Activated T-cell treated with anti-CD3 and anti-CD28 coated beads, Interleukin-2, amount 50 U/mL, for 4 hours (primary cell): ENCODE data around the gene ULK3. TPM values are rescaled to one million over a fixed set of nuclear protein-coding genes. Genes with fewer than 3 reads are reported as not detected.

ENCODE experiments used
- ATAC-seq, 2 donors: fragments of 200-7000 bp; cut with Tn5 transposase; one replicate each; pipeline ENCODE4 v1.10.0; 2021
- DNase-seq: peaks from one replicate; pipeline ENCODE4 v3.0.0-alpha.2; 2020
- H3K27me3 Mint-ChIP-seq: one replicate; pipeline ENCODE4 v1.8.0; 2021; ENCODE audit warnings: low read depth, mixed read lengths
- H3K36me3 Mint-ChIP-seq: one replicate; pipeline ENCODE4 v1.8.0; 2022; ENCODE audit warnings: mixed read lengths; ENCODE audit not compliant: insufficient read depth
- H3K4me1 Mint-ChIP-seq: one replicate; pipeline ENCODE4 v1.8.0; 2021; ENCODE audit warnings: low read depth, mixed read lengths
- H3K4me3 Mint-ChIP-seq: one replicate; pipeline ENCODE4 v1.8.0; 2021; ENCODE audit warnings: mild to moderate bottlenecking, moderate library complexity, mixed read lengths
- H3K9me3 Mint-ChIP-seq: one replicate; pipeline ENCODE4 v1.8.0; 2021; ENCODE audit warnings: mixed read lengths
- total RNA-seq, 3 donors: library from RNA; stranded (reverse); gene quantifications; one replicate each; pipeline ENCODE4 v1.2.1, GENCODE V29; 2021

ULK3 gene
- total RNA-seq, 3 donors from 2014 or later, result 52.8 to 64.7 (median 64.0) TPM

- Mint-ChIP-seq H3K27me3 (no peaks in the 10 kb centered on the region), H3K36me3 (peaks cover 2% of the 10 kb centered on the region), H3K9me3 (no peaks in the 10 kb centered on the region), H3K4me3 (peak within 1 kb of the TSS; percentile 99), H3K4me1 (peaks cover 50% of the 10 kb centered on the region)
- peak; percentile 92 to 95 for ATAC-seq
- peak; percentile 84 for DNase-seq
Measured at GRCh38 chr15:74873036-74873755, 30.2 kb upstream of the ULK3 start, which contains the start of gene SCAMP2. Gene SCAMP2, minus strand, starts transcription at chr15:74873365. Its CDS starts 110 bp downstream, at chr15:74873255.

DNA sequence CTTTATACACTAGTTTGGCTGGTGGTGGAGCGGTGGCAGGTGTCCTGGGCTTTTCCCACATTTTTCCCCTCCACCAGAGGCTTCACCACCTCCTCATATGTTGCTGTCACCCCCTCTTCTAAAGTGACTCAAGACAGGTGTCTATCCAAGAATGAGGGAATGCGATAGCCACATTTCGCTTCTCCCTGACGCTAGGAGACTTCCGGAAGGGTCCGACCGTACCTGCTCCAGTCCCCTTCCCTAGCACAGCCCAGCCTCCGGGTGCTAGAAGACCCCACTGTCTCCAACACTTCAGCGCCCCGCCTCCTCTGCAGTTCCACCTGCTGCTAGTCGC is 29.7 kb upstream of the ULK3 start:
- no peak for ATAC-seq
- H3K4me1 Mint-ChIP-seq, result peaks cover 55% of the 10 kb centered on the region
- H3K4me3 Mint-ChIP-seq, result peak overlapping the region; percentile 99
- H3K36me3 Mint-ChIP-seq, result peaks cover 7% of the 10 kb centered on the region
- H3K9me3 Mint-ChIP-seq, result no peaks in the 10 kb centered on the region
- H3K27me3 Mint-ChIP-seq, result no peaks in the 10 kb centered on the region
- DNase-seq, result no peak

- peaks cover 75% of the 10 kb centered on the region for H3K4me1 Mint-ChIP-seq
- no peaks in the 10 kb centered on the region for H3K9me3 Mint-ChIP-seq
- peak overlapping the region; percentile 99 for H3K4me3 Mint-ChIP-seq
- H3K27me3 Mint-ChIP-seq, result no peaks in the 10 kb centered on the region
- no peak for DNase-seq
- peaks cover 18% of the 10 kb centered on the region for H3K36me3 Mint-ChIP-seq
- no peak for ATAC-seq
Measured at GRCh38 chr15:74870436-74871215, 27.7 kb upstream of the ULK3 start.

GRCh38 chr15:74869726-74870407 is 26.9 kb upstream of the ULK3 start:
- Mint-ChIP-seq H3K4me3 (peak overlapping the region; percentile 99), H3K36me3 (peaks cover 19% of the 10 kb centered on the region), H3K27me3 (no peaks in the 10 kb centered on the region), H3K4me1 (peaks cover 81% of the 10 kb centered on the region), H3K9me3 (no peaks in the 10 kb centered on the region)
- ATAC-seq (peak; percentile 24 to 33), DNase-seq (no peak)

DNA sequence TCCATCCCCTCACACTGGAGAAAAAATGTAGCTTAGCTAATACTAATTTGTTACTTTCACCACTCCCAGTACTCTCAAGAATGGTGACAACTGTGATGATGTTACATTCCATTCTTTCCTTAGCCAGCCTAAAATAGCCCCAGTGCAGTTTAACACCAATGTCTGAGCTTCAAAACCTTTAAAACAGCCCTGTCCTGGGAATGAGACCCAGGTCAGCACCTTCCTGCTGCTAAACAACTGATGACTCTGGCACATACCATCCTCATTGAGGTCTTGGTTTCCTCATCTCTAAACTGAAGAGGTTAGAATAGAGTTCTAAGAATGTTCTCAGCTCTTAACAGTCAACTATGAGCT is 26.4 kb upstream of the ULK3 start:
- Mint-ChIP-seq H3K9me3 (no peaks in the 10 kb centered on the region), H3K36me3 (peaks cover 19% of the 10 kb centered on the region), H3K4me1 (peaks cover 85% of the 10 kb centered on the region), H3K27me3 (no peaks in the 10 kb centered on the region), H3K4me3 (peak overlapping the region; percentile 99)
- DNase-seq, result no peak
- ATAC-seq, result no peak

GRCh38 chr15:74868059-74868458 is 25.1 kb upstream of the ULK3 start:
- ATAC-seq (no peak), DNase-seq (no peak)
- H3K4me1 Mint-ChIP-seq, result peaks cover 87% of the 10 kb centered on the region
- H3K4me3 Mint-ChIP-seq, result peak overlapping the region; percentile 70
- H3K27me3 Mint-ChIP-seq, result no peaks in the 10 kb centered on the region
- H3K9me3 Mint-ChIP-seq, result no peaks in the 10 kb centered on the region
- H3K36me3 Mint-ChIP-seq, result peaks cover 19% of the 10 kb centered on the region

- Mint-ChIP-seq H3K4me1 (peaks cover 85% of the 10 kb centered on the region), H3K4me3 (peak overlapping the region; percentile 70), H3K36me3 (peaks cover 19% of the 10 kb centered on the region), H3K9me3 (no peaks in the 10 kb centered on the region), H3K27me3 (no peaks in the 10 kb centered on the region)
- DNase-seq (no peak), ATAC-seq (no peak)
Measured at GRCh38 chr15:74867466-74868038, 24.6 kb upstream of the ULK3 start.

DNA sequence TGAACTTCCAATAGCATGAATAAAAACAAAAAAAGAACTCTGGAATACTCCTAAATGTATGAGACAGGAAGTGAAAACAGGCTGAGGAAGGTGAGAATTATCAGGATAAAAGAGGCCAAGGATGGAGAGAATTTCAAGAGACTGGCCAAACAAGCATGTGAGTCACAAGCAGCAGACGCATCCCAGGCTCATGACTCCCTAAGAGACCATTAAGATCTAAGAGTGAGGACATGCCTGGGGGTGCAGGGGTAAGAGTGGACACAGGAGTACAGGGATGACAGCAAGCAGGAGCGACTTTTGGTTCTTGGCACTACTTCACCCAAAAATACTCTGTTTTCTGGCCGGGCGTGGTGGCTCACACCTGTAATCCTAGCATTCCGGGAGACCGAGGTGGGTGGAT is 23.1 kb upstream of the ULK3 start:
- H3K36me3 Mint-ChIP-seq, result peaks cover 19% of the 10 kb centered on the region
- no peak for DNase-seq
- no peaks in the 10 kb centered on the region for H3K9me3 Mint-ChIP-seq

GRCh38 chr15:74865316-74865715 is 22.4 kb upstream of the ULK3 start:
- Mint-ChIP-seq H3K9me3 (no peaks in the 10 kb centered on the region), H3K4me3 (no peak overlapping the region), H3K36me3 (peaks cover 19% of the 10 kb centered on the region), H3K4me1 (peaks cover 71% of the 10 kb centered on the region), H3K27me3 (no peaks in the 10 kb centered on the region)
- no peak for ATAC-seq
- no peak for DNase-seq

More for the DNA sequence above, 23.1 kb upstream of the ULK3 start:
- no peaks in the 10 kb centered on the region for H3K27me3 Mint-ChIP-seq
- peak overlapping the region; percentile 40 for H3K4me3 Mint-ChIP-seq
- no peak for ATAC-seq
- peaks cover 78% of the 10 kb centered on the region for H3K4me1 Mint-ChIP-seq

DNA sequence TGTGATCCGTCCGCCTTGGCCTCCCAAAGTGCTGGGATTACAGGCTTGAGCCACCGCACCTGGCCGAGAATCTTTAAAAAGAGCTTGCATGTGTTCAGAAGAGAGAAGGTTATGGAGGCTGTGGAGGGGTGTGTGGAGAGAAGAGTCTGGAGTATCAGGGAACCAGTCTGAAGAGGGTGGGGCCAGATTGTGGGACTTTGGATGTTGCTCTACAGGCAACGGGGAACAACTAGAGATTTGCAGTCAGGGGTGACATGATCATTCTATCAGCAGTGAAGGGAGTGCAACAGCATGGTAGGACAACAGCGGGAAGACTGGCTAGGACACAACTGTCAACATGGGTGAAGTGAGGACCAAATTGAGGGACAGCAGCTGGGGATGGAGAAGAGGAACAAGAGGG is 21.3 kb upstream of the ULK3 start:
- no peak for ATAC-seq
- Mint-ChIP-seq H3K4me1 (peaks cover 65% of the 10 kb centered on the region), H3K4me3 (no peak overlapping the region), H3K27me3 (no peaks in the 10 kb centered on the region), H3K9me3 (no peaks in the 10 kb centered on the region), H3K36me3 (peaks cover 17% of the 10 kb centered on the region)
- no peak for DNase-seq

DNA sequence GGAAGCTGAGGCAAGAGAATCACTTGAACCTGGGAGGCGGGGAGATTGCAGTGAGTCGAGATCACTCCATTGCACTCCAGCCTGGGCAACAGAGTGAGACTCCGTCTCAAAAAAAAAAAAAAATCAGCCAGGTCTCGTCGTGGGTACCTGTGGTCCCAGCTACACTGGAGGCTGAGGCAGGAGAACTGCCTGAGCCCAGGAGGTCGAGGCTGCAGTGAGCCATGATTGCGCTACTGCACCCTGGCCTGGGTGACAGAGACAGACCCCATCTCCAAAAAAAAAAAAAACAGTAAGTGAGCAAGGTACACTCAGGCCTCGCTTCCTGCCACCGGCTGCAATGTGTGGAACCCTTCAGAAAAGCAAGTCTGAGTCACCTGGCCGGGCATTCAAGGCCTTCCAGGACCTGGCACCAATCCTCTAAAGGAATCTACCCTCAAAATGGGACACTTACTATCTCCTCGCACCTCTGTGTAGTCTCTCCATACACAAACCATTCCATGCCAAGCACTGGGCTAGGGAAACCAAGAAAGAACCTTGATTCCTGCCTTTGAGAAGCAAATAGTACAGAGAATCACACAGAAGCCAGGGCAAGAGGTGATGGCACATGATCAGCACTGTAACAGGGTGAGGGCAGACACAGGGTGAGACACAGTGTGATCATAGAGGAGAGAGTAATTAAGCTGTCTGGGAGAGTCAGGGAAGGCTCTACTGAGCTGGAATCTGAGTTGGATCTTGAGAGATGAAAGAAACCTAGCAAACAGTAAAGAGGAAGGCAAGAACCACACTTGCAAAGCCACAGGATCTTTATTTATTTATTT is 20.5 kb upstream of the ULK3 start:
- H3K4me1 Mint-ChIP-seq, result peaks cover 64% of the 10 kb centered on the region
- H3K4me3 Mint-ChIP-seq, result no peak overlapping the region
- no peaks in the 10 kb centered on the region for H3K9me3 Mint-ChIP-seq
- no peaks in the 10 kb centered on the region for H3K27me3 Mint-ChIP-seq
- ATAC-seq (peak; percentile 47 to 74), DNase-seq (no peak)
- H3K36me3 Mint-ChIP-seq, result peaks cover 17% of the 10 kb centered on the region

- Mint-ChIP-seq H3K9me3 (no peaks in the 10 kb centered on the region), H3K27me3 (no peaks in the 10 kb centered on the region), H3K4me1 (peaks cover 42% of the 10 kb centered on the region), H3K36me3 (peaks cover 4% of the 10 kb centered on the region), H3K4me3 (no peak overlapping the region)
- DNase-seq (no peak), ATAC-seq (no peak)
Measured at GRCh38 chr15:74858369-74858740, 15.4 kb upstream of the ULK3 start.

DNA sequence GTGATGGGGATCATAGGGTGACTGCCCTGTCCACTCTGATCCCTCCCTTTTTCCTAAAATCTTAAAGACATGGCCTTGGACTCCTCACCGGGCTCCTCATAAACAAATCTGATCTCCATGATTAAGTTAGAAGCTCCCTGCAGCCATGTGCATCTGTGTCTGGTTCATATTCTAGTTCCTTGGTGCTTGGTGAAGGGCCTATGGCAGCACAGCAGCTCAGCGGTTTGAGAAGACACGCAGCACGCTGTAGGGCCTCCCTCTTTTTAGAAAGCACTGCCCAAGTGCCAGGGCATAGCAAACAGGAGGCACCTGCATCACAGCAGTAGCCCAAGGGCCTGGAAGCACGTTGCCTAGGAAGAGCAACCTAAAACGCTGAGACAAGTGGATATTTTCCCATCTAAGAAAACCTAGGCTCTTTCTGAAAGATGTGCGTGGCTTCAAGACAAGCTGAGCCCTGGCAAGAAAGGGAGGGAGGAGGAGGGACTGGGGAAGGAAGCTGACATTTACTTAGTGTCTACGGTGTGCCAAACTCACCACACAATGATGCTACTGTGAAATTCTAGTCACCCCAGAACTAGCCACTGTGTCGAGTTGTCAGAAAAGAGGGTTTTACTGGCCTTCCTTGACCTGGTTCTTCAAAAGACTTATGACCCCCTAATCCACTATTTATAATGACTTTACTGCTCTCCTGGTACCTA is 14.9 kb upstream of the ULK3 start:
- no peak for DNase-seq
- Mint-ChIP-seq H3K4me1 (peaks cover 39% of the 10 kb centered on the region), H3K4me3 (no peak overlapping the region), H3K9me3 (no peaks in the 10 kb centered on the region), H3K27me3 (no peaks in the 10 kb centered on the region), H3K36me3 (peaks cover 5% of the 10 kb centered on the region)
- ATAC-seq, result peak in 1 of 2 donors; percentile 48
